Omental fat pad (tissue), 4 donors: ENCODE data around the gene LGALS7. TPM values are rescaled to one million over a fixed set of nuclear protein-coding genes. Genes with fewer than 3 reads are reported as not detected.
"Not testable (repeated sequence)": the region's sequence is repeated elsewhere in the genome, so short reads cannot be mapped to it uniquely, and the experiment has no call there.

Experiments
- ATAC-seq: fragments of 150-250 bp; one replicate; pipeline ENCODE4 v1.9.1; 2016; ENCODE audit warnings: mild to moderate bottlenecking, moderate library complexity; ENCODE audit not compliant: low FRiP score
- DNase-seq: peaks from one replicate; pipeline ENCODE4 v3.0.0-alpha.2; 2019; ENCODE audit warnings: low spot score
- CTCF ChIP-seq, 3 donors: fragments of 450-650 bp; IDR thresholded peaks; one replicate each; pipeline ENCODE4 v1.5.1; 2016 to 2017; ENCODE audit warnings: antibody characterized with exemption in 3 of 3, mild to moderate bottlenecking in 3 of 3, moderate library complexity in 2 of 3
- total RNA-seq, 4 donors: library from RNA; depleted of rRNA; stranded (reverse); fragments of >200 nt; gene quantifications; one replicate each; pipeline ENCODE4 v1.1.0, GENCODE V29; 2016

LGALS7 gene
- total RNA-seq, 4 donors from 2014 or later: not detected

GRCh38 chr19:38759590-38760003 is 13.7 kb downstream of the LGALS7 start:
- no peak for DNase-seq
- no peak for TF ChIP-seq CTCF (IDR thresholded peaks at IDR 0.05)
- ATAC-seq: no peak

- DNase-seq, ATAC-seq: not testable (repeated sequence)
Measured at GRCh38 chr19:38754196-38754595, 19.1 kb downstream of the LGALS7 start.

GRCh38 chr19:38753783-38754182 is 19.5 kb downstream of the LGALS7 start:
- ATAC-seq, DNase-seq: not testable (repeated sequence)

GRCh38 chr19:38745316-38745715 is 28.0 kb downstream of the LGALS7 start:
- TF ChIP-seq CTCF (IDR thresholded peaks at IDR 0.05): no peak
- DNase-seq (no peak), ATAC-seq (no peak)

GRCh38 chr19:38744874-38745273 is 28.4 kb downstream of the LGALS7 start:
- no peak for TF ChIP-seq CTCF (IDR thresholded peaks at IDR 0.05)
- ATAC-seq (no peak), DNase-seq (no peak)

- DNase-seq (no peak), ATAC-seq (no peak)
- TF ChIP-seq CTCF (IDR thresholded peaks at IDR 0.05): no peak
Measured at GRCh38 chr19:38744298-38744681, 29.0 kb downstream of the LGALS7 start, which contains the start of gene CAPN12. Gene CAPN12 (minus strand): TSS chr19:38744474. CDS start chr19:38744165, 309 bp downstream.

- TF ChIP-seq CTCF (IDR thresholded peaks at IDR 0.05): no peak
- ATAC-seq (no peak), DNase-seq (no peak)
Measured at GRCh38 chr19:38743394-38744297, 29.7 kb downstream of the LGALS7 start.

- no peak for TF ChIP-seq CTCF (IDR thresholded peaks at IDR 0.05)
- DNase-seq: no peak
- no peak for ATAC-seq
Measured at GRCh38 chr19:38742906-38743305, 30.4 kb downstream of the LGALS7 start.
